ENCODE results near the gene HDAC8.
"Not testable (repeated sequence)": the region's sequence is repeated elsewhere in the genome, so short reads cannot be mapped to it uniquely, and the experiment has no call there.

The HDAC8 gene

GRCh38 chrX:72461288-72461687 lies 111.4 kb downstream of the HDAC8 start:
- no peak for DNase-seq (ENCODE audit: low read depth)

DNA sequence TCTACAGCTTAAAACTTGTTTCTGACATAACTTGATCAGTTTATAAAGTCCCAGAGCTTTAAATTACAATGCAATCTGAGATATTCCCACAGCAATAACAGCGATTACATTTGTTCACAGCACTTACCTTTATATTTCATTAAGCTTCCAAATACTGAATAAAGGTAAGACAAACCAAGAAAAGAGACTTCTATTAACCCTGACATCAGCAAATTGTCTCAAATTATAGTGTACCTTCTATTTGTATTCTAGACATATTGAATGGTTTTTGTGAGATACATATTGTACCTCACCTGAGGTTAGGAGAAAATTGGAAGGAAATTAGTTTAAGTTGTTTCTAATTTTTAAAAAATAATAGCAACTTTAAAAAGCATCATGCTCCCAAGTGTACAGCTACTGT lies 111.9 kb downstream of the HDAC8 start:
- no peak for DNase-seq (ENCODE audit: low read depth)

- DNase-seq (ENCODE audit: low read depth) = not testable (repeated sequence)
These were observed 123.6 kb downstream of the HDAC8 start for GRCh38 chrX:72449034-72449433.

DNA sequence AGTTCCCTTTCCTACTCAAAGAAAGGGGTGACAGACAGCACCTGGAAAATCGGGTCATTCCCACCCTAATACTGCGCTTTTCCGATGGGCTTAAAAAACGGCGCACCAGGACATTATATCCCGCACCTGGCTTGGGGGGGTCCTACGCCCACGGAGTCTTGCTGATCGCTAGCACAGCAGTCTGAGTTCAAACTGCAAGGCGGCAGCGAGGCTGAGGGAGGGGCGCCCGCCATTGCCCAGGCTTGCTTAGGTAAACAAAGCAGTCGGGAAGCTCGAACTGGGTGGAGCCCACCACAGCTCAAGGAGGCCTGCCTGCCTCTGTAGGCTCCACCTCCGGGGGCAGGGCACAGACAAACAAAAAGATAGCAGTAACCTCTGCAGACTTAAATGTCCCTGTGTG lies 131.9 kb downstream of the HDAC8 start:
- DNase-seq (ENCODE audit: low read depth) = not testable (repeated sequence)

DNA sequence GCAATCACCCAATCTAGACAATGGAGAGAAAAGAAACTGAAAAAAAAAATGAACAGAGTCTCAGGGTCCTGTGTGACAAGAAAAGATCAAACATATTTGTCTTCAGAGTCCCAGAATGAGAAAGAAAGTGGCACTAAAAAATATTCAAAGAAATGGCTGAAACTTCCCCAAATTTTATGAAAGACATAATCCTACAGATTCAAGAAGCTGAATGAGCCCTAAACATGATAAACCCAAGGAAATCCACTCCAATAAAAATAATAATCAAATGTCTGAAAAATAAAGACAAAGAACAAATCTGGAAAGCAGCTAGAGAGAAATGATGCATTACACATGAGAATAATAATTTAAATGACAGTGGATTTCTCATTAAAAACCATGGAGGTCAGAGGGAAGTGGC lies 136.6 kb downstream of the HDAC8 start:
- DNase-seq (ENCODE audit: low read depth) = no peak

DNA sequence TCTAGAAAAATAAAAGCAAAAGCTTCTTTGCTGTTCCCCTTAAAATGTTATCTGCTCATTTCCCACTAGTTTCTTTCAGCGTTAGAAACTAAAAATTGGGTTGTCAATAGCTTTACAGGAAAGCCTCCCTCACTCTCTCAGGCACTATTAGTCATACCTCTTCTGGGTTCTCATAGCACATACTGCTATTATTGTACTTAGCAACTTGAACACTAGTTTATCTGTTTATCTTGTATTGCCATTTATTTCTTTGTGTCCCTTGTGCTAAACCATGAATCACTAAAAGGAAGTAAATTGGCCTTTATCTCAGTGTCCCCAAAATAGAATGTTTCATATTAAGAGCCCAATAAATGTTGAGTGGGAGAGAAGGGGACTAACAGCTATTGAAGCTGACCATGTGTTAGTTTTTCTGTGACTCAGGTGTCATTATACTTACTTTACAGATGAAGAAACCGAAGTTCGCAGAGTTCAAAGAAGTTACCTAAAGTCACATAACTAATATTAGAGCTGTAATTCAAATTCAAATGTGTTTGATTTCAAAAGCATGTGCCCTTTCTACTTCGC lies 142.2 kb downstream of the HDAC8 start:
- DNase-seq (ENCODE audit: low read depth) = no peak

- no peak for DNase-seq (ENCODE audit: low read depth)
These were observed 150.8 kb downstream of the HDAC8 start for GRCh38 chrX:72421797-72422196.

DNA sequence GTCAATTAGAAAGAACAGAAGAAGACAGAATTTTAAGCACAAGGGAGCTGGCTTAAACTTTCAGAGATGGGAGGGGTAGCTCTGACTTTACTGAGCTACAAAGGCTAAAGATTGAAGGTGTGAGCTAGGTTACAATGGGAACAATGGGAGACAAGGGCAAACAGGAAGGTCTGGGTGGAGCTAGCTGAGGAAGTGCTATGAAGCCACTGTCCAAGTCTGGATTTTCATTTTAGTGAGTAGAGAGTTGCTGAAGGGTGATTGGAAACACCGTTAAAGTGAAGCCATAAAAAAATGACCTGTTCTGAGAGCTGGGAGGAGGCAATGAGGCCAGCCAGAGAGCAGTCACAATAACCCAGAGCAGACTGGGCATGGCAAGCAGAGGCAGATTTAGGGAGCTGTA lies 162.7 kb downstream of the HDAC8 start:
- DNase-seq (ENCODE audit: low read depth) = no peak

- DNase-seq (ENCODE audit: low read depth) = no peak
These were observed 163.8 kb downstream of the HDAC8 start for GRCh38 chrX:72408885-72409284.

GRCh38 chrX:72405136-72405535 lies 167.5 kb downstream of the HDAC8 start:
- DNase-seq (ENCODE audit: low read depth) = not testable (repeated sequence)

DNA sequence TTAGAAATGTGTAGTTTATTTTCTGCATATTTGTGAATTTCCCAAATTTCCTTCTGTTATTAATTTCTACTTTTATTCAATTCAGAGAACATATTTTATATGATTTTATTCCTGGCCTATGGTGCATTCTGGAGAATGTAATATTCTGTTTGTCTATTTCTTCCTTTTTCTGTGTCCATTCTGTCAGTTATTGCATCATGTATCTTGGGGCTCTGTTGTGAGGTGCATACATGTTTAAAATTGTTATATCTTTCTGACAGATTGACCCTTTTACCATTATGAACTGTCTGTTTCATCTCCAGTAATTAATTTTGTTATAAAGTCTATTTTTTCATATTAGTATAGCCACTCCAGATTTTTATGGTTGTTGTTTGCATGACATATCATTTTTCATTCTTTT lies 170.0 kb downstream of the HDAC8 start:
- DNase-seq (ENCODE audit: low read depth) = no peak

GRCh38 chrX:72399816-72400215 lies 172.8 kb downstream of the HDAC8 start:
- DNase-seq (ENCODE audit: low read depth) = no peak

GRCh38 chrX:72396117-72396516 lies 176.5 kb downstream of the HDAC8 start:
- DNase-seq (ENCODE audit: low read depth) = no peak

- DNase-seq (ENCODE audit: low read depth) = no peak
These were observed 177.4 kb downstream of the HDAC8 start for GRCh38 chrX:72395237-72395636.

DNA sequence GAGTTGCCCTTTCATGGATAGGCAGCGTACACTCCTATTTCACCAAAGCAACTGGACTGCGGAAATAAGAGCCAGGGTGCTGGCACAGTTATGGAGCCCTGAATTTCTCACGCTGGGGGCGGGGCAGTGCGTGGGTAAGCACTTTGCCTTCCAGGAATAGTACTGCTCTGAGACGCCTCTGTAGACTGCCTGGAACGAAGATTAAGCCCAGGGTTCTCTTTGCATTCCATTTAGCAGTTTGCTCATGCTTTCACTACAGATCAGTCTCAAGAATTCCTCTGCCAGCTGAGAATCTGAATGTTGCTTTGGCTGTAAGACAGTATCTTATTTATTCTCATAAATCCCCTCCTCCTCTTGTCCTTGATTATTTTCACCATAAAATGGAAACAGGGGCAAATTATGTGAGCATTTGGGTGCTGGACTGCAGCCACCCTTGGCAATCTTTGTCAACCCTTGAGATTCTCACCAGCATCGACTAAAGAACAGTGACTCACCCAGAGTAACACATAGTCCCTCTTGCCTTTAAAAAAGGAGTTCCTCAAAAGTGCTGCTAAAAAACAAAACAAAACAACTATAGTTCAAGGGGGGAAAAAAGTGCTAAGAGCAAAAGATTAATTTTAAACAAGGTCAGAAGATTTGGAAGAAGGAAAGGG lies 178.0 kb downstream of the HDAC8 start:
- no peak for DNase-seq (ENCODE audit: low read depth)

DNA sequence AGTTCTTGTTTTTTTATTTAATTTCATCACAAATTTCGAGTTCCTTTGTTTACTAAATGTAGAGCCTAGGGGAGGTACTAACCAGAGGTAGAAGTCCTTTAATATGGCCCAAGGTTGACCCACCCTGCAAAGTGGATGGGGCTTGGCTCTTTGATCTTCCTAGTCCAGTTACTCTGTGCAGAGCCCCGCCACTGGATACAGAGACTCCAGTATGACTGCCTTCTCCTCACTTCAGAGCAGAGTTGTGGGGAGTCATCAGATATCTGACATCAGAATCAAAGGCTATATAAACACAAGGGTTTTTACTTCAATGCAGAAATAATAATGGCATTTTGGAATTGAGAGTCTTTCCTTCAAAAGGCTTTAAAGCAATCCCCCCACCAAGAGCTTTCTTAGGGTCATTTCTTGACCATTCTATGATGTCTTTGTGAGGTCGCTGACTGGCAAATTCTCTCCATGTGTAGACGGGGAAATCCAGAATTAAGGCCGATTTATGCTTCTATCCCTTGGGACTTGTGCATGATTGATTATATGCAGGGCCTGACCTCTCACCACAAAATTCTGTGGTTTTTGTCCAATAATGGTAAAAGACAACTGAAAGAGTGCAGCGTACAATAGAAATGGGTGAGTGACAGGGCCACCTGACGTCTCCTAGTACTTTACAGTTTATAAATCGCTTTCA lies 178.7 kb downstream of the HDAC8 start:
- DNase-seq (ENCODE audit: low read depth) = no peak

DNA sequence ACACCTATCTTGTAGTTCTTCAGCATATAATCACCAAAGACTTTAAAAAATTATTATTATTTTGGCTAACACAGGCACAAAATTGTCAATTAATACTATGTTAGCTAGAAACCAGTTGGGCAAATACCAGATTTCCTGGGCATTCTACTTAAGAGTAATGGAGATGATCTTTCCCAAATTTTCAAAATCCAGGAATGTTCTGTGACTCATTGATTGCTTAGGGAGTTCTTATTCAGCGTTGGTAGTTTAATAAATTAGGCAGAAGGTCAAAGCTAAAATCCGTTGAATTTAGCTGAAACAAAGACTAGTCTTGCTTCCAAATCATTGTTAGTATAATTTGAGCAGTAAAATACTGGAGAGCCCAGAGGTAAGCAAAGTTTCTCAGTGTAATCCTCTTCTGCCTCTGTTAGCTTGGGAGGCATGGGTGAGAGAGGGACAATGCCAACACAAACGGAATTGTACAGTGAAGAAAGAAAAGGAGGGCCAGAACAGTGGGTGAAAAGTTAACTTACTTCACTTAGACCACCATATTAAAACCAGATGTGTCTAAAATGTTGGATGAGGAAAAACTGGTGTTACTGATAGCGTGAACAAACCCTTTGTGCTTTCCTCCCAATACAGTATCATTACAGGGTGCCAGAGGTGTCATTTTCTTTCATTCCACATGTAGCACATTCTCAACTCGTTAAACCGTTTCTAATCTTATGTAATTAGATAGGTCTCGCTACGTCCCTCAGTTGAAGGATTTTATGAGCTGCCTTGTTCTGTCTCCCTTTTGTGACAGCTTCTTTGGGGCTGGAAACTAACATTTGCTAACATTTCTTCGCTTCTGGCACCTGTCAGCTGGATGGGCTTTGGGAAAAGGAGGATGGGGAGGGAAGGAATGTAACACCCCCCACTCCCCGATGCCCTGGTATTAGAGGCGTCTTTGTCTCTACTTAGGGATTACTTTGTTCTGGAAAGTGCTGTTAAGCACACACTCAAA lies 179.5 kb downstream of the HDAC8 start:
- DNase-seq (ENCODE audit: low read depth) = no peak

DNA sequence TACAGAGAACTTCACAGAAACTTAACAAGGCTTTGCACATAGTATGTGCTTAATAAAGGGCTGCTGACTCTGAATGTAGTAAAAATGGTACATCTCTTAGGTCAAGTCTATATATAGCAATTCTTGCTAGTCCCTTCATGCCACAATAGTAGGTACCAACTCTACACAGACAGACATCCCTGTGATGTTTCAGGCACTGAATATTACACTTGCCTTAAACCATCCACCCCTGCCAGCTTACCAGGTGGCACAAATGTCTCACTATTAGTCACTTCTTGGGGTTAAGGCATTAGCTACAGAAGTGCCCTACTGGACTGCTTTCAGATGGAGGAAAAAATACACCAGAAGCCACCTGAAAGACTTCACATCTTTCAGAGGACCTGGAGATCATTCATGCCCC lies 180.6 kb downstream of the HDAC8 start:
- no peak for DNase-seq (ENCODE audit: low read depth)

DNA sequence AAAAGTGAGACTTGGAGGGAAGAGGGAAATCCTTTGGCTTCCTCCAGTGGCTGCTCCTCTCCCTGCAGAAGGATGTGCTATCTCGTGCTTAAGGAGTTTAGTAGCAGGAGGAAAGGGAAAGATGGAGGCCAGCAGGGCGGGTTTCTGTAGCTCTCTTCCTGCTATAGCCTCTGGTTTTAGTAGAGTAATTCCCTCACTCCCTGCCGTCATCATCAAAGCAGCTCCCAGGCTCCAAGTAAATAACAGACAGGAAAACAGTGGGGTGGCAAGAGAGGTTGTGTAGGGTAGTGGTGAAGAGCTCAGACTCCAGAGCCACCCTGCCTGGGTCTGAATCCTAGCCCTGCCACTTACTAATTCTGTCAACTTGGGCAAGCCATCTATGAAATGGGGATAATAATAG lies 185.4 kb downstream of the HDAC8 start:
- DNase-seq (ENCODE audit: low read depth) = no peak

DNA sequence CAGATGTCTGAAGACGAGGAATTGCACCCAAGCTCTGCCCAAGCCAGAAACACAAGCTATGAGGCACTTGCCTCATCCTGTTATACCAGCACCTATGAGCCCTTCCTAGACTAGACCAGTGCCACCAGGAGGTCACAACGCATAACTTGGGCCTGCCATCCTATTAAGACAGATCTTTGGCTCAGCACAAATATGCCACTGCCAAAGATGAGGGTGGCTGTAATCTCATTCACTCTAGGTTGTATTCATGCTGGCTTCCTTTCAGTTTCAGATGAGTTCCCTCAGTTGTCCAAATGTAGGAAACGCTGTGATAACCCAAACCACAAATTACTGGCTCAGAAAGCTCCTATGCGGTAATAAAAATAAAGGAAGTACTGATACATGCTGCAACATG lies 190.4 kb downstream of the HDAC8 start:
- DNase-seq (ENCODE audit: low read depth) = no peak

DNA sequence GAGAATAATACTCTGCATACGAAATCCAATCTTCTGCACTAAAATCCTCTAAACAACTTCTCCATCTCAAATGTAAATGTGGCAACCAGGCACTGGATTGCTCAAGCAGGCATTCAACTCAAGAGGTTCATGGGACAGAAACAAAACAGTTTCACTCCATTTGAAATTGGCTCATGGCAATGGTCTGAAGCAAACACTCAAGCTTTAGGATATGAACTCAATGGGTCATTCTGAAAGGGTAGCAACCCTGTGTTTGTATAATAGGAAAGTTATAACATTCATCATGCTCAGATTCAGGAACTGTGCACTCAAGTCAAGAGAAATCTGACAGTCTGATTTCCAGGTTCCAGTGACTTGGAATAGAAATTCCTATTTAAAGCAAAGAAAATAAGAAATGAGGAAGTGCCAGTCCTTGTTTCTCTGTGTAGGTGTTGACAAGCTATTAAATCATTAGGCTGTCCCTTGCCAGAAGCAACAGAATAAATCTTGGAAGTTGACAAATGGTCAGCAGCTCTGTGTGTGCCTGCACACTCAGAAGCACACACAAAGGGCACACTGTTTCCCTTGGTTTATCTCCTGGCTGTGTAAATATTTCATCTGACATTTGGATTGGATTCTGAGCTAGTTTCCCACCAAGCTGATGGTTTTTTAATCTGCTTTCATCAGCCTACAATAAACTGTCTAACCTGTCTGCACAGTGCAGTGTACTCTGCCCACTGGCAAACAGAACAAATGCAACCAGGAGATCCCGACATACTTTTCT lies 191.0 kb downstream of the HDAC8 start:
- DNase-seq (ENCODE audit: low read depth) = no peak

DNA sequence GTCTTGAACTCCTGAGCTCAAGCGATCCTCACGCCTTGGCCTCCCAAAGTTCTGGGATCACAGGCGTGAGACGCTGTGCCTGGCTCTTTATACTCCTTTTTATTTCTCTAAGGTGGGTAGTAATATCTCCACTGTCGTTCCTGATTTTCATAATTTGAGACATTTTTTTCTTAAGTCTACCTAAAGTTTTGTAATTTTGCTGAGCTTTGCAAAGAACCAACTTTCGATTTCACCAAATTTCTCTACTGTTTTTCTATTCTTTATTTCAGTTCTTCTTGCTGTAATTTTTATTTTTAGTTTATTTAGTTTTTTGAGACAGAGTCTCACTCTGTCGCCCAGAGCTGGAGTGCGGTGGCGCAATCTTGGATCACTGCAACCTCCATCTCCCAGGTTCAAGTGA lies 196.5 kb downstream of the HDAC8 start:
- DNase-seq (ENCODE audit: low read depth) = no peak
